Measurements from ENCODE around the gene SERPINB1.

SERPINB1 gene

GRCh38 chr6:2850538-2851113 is 9.0 kb upstream of the SERPINB1 start:
- no peak for DNase-seq (ENCODE audit: low read depth, low spot score)

DNA sequence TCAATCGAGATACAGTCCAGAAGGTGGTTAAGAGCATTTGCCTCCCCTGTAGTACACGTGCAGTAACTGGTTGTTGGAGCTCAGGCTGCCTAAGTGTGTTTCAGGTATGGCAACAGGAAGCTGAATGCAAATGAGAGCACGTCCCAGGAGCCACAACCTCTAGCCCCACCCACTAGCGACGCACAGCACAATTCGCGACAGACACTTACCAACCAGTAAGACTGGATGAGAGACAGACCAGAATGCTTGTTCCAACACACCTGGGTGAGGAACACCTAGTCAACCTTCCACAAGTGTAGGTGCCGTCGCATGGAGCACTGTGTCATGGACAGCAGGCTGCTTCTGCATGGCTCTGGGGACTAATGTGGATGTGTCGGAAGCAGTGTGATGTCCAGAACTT is 7.2 kb upstream of the SERPINB1 start:
- DNase-seq (ENCODE audit: low read depth, low spot score), result no peak

GRCh38 chr6:2845880-2846208 is 4.2 kb upstream of the SERPINB1 start:
- DNase-seq (ENCODE audit: low read depth, low spot score), result no peak

- no peak for DNase-seq (ENCODE audit: low read depth, low spot score)
Observed at GRCh38 chr6:2844008-2844407, 2.3 kb upstream of the SERPINB1 start.

DNA sequence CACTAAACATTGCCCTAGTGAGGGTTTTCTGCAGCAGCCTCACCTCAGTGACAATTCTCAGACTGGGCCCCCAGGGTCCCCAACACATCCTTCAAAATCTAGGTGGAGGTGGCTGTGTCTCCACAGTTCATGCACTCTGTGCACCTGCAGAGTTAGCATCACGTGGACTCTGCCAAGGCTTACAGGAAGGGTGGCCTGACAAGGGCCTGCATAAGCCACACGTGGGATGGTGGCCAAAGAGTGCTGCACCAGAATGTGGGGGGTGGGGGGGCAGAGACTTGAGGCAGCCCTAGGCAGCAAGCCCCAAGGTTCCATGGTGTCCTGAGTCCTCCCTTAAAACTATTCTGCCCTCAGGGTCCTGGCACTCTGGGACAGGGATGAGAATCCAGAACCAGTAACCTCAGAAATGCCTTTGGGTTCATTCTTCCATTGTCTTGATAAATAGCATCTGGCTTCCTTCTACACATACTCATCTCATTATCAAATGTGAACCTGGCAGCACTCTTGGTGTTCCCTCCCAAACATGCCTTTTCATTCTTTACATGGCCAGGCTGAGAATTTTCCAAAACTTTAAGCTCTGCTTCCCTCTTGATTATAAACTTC is 1.6 kb upstream of the SERPINB1 start:
- DNase-seq (ENCODE audit: low read depth, low spot score), result no peak

GRCh38 chr6:2842139-2842552 is 483 bp upstream of the SERPINB1 start:
- DNase-seq (ENCODE audit: low read depth, low spot score), result no peak

- no peak for DNase-seq (ENCODE audit: low read depth, low spot score)
Observed at GRCh38 chr6:2840749-2841061, 958 bp downstream of the SERPINB1 start.

DNA sequence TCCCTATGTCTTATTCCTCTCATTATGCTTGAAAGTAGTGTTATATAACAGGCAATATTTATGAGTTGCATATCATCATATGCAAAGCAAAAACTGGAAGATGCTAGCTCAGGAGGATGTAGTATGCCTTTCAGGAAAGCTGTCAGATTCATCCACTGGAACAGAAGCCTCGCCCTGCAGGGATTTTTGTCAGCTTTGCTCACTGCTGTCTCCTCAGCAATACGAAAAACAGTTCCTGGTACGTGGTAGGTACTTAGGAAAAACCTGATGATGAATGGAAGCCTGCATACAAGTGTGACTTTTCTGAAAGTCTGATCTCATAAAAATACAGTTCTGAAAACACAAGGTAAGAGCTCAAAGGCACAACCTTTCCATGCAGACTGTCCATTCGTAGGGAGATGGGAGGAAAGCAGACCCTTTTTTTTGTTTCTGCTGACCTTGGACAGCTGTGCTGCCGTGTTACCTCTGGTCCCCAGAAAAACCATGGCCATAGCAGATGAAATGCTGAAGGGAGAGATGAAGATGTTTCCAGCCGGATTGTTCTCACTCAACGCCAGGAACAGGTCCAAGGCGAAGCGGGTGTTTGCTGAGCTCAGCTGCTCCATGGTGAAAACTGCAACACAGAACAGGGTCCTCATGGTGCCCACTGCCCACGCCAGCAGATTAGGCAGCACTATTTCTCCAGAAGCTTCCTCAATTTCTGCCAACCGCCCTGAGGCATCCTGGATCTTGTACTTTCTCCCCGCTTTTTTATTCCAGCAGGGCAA is 1.5 kb downstream of the SERPINB1 start:
- no peak for DNase-seq (ENCODE audit: low read depth, low spot score)

DNA sequence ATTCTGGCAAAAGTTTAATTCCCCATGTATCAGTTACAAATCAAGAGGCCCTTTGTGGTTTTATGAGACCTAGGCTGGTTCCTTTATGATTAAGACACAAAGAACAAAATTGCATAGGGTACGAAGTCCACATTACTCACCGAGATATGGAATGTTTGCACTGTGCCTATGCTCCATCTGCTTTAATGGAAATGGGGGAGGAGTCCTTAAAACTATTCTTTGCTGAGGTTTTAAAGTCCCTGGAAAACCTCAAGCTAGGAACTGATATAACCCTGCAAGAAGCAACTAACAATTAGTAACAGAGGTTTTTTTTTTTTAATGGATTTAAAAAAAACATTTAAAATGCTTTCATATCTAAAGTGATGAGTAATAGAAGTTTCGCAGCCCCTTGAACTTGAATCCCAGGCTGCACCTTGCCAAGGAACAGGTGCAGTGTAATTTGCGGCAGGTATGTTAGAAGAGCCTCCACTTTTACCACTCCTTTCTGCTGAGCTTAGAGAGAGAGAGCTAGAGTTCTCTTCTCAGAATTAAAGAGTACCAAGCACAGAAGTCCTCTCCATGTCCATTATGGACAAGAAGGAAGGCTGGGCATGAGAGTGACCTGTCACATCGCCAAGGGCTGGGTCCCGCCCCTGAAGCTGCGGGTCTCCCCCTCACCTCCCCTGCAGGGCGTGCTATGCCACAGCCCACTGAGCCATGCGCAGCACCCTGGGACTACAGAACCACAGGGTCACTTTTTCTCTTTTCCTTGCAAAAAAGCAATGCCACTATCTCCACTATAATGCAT is 2.3 kb downstream of the SERPINB1 start:
- no peak for DNase-seq (ENCODE audit: low read depth, low spot score)

DNA sequence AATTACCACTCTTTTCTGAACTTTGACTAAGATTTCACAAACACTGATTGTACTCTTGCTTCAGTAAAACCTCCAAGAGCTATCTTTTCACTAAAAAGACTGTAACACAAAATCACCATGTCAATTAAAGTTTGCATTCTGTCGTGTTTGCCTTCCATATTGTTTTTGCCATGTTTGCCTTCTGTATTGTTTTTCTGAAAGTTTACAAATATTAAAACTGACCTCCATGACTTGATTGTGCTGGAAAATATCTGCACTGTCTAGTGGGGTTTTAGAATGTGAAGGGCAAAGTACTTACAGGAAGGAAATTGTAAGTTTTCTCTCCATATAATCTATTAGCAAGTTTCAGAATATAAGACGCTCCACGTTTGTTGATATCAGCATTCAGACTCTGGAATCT is 3.4 kb downstream of the SERPINB1 start:
- DNase-seq (ENCODE audit: low read depth, low spot score), result no peak

GRCh38 chr6:2834262-2834661 is 7.4 kb downstream of the SERPINB1 start:
- DNase-seq (ENCODE audit: low read depth, low spot score), result no peak

GRCh38 chr6:2831392-2831791 is 10.3 kb downstream of the SERPINB1 start:
- no peak for DNase-seq (ENCODE audit: low read depth, low spot score)

DNA sequence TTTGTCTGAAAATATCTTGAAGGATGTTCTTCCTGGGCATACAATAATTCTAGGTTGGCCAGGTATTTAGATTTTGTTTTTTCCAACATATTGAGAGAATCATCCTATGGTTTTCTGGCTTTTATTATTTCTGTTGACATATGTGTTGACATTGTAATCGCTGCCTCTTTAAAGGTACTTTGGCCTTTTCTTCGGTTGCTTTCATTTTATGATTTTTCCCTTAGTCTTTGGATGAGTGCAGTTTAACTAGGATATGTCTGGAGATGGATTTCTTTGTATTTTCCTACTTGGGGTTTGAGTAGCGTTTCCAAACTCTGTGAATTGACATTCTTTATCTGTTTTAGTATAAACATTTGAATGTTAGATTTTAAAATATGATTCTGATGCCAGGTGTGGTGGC is 11.5 kb downstream of the SERPINB1 start:
- DNase-seq (ENCODE audit: low read depth, low spot score), result no peak

DNA sequence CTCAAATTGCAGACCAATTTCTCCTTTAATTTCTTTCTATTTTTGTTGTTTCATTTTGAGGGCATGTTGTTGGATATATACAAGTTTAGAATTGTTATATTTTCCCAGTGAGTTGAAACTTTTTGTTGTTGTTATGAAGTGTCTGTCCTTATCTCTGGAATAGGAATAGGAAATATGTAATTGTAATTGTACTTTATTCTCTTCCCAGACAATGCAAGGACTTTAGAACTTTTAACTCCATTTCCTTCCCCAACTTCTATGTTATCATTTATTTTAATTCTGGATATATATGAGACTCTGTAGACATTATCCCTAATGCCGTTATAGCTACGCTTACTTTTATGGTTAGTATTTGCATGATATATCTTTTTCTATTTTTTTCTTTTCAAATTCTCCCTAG is 12.4 kb downstream of the SERPINB1 start:
- no peak for DNase-seq (ENCODE audit: low read depth, low spot score)

DNA sequence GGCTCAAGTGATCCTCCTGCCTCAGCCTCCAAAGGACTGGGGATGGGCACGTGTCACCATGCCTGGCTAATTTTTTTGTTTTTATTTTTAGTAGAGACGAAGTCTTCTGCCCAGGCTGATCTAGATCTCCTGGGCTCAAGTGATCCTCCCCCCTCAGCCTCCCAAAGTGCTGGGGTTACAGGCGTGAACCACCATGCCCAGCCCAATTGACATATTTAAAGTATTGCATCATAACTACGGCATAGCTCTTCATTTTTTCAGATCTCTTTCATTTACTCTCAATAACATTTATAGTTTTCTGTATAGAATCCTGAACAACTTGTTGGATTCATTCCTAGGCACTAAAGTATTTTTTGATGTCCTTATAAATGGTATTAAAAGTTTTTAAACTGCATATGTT is 13.0 kb downstream of the SERPINB1 start:
- no peak for DNase-seq (ENCODE audit: low read depth, low spot score)

- no peak for DNase-seq (ENCODE audit: low read depth, low spot score)
Observed at GRCh38 chr6:2827142-2827541, 14.5 kb downstream of the SERPINB1 start.

GRCh38 chr6:2826131-2826530 is 15.5 kb downstream of the SERPINB1 start:
- DNase-seq (ENCODE audit: low read depth, low spot score), result no peak

DNA sequence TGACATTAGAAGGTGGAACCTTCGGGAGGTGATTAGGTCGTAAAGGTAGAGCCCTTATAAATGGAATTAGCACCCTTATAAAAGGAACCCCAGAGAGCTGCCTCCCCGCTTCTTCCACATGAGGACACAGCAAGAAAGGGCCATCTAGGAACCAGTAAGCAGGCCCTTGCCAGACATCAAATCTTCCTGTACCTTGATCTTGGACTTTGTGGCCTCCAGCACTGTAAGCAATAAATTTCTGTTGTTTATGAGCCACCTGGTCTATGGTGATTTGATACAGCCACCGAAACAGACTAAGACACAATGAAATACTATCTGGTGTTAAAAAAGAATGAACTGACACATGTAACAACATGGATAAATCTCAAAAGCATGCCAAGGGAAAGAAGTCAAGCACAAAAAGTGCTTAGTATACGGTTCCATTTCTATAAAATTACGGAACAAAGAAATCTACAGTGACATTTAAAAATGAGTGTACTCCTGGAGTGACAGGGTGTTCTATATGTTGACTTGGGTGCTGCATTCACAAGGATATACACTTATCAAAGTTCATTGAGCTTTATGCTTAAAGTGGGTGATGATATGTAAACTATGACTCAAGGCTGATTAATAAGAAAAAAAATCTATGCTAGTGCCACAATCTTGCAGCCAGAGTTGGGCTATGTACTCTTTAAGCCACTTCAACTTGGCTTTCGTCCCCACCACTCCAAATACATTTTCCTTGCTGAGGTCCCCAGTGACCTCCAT is 18.4 kb downstream of the SERPINB1 start:
- no peak for DNase-seq (ENCODE audit: low read depth, low spot score)

GRCh38 chr6:2821554-2821953 is 20.1 kb downstream of the SERPINB1 start:
- no peak for DNase-seq (ENCODE audit: low read depth, low spot score)

GRCh38 chr6:2820415-2820814 is 21.2 kb downstream of the SERPINB1 start:
- DNase-seq (ENCODE audit: low read depth, low spot score), result no peak

GRCh38 chr6:2819978-2820377 is 21.7 kb downstream of the SERPINB1 start:
- no peak for DNase-seq (ENCODE audit: low read depth, low spot score)

- DNase-seq (ENCODE audit: low read depth, low spot score), result no peak
Observed at GRCh38 chr6:2819115-2819514, 22.5 kb downstream of the SERPINB1 start.
